GM20000 (cell line): ENCODE results near the gene HIRA.

ENCODE experiments used
- DNase-seq: peaks from one replicate; pipeline ENCODE4 v3.0.0; 2012; ENCODE audit warnings: low spot score
- CTCF ChIP-seq: IDR thresholded peaks from 2 replicates; pipeline ENCODE4 v1.5.1; 2012; ENCODE audit warnings: mild to moderate bottlenecking, control low read depth; ENCODE audit errors: extremely low read depth, missing control alignments

The HIRA gene

GRCh38 chr22:19396561-19396933 lies 35.0 kb downstream of the HIRA start:
- no peak for DNase-seq
- no peak for TF ChIP-seq CTCF

- no peak for DNase-seq
- no peak for TF ChIP-seq CTCF
These were observed 36.3 kb downstream of the HIRA start for GRCh38 chr22:19395276-19395675.

- DNase-seq: no peak
- TF ChIP-seq CTCF: no peak
These were observed 37.1 kb downstream of the HIRA start for GRCh38 chr22:19394274-19395050.

- no peak for TF ChIP-seq CTCF
- DNase-seq: no peak
These were observed 37.8 kb downstream of the HIRA start for GRCh38 chr22:19393704-19394103.

GRCh38 chr22:19387575-19387974 lies 44.0 kb downstream of the HIRA start:
- no peak for TF ChIP-seq CTCF
- no peak for DNase-seq

- no peak for TF ChIP-seq CTCF
- no peak for DNase-seq
These were observed 44.5 kb downstream of the HIRA start for GRCh38 chr22:19387038-19387437.

GRCh38 chr22:19386248-19386647 lies 45.3 kb downstream of the HIRA start:
- DNase-seq: no peak
- no peak for TF ChIP-seq CTCF
